ENCODE data around the gene SNTA1.
"Not testable (repeated sequence)": the region's sequence is repeated elsewhere in the genome, so short reads cannot be mapped to it uniquely, and the experiment has no call there.

The SNTA1 gene

DNA sequence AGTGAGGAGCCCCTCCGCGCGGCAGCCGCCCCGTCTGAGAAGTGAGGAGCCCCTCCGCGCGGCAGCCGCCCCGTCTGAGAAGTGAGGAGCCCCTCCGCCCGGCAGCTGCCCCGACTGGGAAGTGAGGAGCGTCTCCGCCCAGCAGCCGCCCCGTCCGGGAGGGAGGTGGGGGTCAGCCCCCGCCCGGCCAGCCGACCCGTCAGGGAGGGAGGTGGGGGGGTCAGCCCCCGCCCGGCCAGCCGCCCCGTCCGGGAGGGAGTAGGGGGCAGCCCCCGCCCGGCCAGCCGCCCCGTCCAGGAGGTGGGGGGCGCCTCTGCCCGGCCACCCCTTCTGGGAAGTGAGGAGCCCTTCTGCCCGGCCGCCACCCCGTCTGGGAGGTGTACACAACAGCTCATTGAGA lies 54.2 kb downstream of the SNTA1 start:
- not testable (repeated sequence) for DNase-seq

DNA sequence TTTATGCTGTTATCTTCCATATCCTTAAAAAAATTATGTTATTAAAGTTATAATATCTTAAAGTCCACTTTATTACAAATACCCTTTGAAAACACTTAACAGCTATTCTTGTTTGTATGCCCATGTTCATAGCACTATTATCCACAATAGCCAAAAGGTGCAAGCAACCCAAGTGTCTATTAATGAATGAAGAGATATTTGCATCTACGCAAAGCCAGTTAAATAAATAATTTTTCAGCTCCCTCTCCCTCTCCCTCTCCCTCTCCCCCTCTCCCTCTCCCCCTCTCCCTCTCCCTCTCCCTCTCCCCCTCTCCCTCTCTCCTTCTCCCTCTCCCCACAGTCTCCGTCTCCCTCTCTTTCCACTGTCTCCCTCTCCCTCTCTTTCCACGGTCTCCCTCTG lies 55.3 kb downstream of the SNTA1 start:
- DNase-seq: no peak

DNA sequence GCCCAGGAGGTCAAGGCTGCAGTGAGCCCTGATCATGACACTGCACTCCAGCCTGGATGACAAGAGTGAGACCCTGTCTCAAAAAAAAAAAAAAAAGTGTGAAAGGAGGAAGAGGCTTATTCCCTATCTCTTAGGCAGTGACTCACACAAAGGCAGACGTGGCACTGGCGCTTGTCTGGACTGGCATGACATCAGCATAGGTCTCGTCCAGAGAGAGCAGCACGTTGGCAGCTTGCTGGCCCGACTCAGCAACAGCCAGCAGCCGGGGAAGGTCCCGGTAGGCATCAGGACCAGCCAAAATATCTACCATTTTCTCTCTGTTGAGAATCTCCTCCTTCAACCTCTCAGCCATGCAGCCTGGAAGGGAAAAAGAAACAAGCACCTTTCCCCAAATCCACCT lies 56.4 kb downstream of the SNTA1 start:
- DNase-seq: no peak

GRCh38 chr20:33386673-33387072 lies 56.9 kb downstream of the SNTA1 start:
- no peak for DNase-seq

DNA sequence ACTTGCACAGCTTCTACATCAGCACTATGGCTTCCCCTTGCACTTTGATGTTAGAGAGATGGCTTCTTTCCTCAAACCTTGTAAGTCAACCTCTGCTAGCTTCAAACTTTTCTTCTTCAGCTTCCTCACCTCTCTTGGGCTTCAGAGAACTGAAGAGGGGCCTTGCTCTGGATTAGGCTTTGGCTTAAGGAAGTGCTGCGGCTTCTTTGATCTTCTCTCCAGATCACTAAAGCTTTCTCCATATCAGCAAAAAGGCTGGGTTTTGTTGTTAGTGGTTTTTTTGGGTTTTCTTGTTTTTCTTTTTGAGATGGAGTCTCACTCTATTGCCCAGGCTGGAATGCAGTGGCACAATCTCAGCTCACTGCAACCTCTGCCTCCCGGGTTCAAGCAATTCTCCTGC lies 66.2 kb downstream of the SNTA1 start:
- no peak for DNase-seq

DNA sequence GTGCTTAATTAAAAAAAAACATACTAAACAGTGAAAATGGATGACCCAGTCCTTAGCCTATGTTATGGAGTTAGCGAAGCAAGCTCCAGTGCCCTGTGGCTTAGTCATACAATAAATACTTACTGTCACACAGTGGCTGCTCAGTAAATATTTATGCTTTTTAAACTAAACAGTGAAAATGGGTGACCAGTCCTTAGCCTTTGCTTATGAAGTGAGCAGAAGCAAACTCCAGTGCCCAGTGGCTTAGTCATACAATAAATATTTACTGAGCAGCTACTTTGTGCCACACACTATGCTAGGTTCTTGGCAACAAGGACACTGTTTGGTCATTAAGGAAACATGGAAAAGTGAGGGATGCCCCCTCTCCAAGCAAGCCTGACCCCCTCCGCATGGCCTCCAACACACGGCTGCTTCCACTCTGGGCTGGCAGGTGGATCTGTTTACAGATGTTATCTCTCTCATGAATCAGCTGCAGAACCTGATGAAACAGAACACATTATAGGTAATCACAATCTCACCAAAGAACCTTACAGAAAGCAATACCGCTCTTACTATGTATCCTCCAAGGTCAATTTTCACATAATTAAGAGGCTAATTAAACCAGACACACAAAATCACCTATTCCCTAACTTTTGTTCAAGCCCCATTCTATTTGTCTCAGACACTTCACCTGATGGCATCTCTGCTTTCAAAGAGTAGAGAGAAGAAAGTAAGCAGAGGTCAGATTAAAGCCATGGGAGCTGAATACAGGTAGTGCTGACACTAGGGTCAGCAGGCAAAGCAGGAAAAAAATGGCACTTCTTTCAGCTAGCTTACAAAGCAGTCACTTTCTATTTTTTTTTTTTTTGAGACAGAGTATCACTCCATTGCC lies 69.6 kb downstream of the SNTA1 start:
- no peak for DNase-seq

GRCh38 chr20:33372993-33373441 lies 70.5 kb downstream of the SNTA1 start:
- no peak for DNase-seq

GRCh38 chr20:33370291-33370690 lies 73.3 kb downstream of the SNTA1 start:
- peak; percentile 58 for DNase-seq

GRCh38 chr20:33362898-33363297 lies 80.7 kb downstream of the SNTA1 start:
- DNase-seq: no peak

DNA sequence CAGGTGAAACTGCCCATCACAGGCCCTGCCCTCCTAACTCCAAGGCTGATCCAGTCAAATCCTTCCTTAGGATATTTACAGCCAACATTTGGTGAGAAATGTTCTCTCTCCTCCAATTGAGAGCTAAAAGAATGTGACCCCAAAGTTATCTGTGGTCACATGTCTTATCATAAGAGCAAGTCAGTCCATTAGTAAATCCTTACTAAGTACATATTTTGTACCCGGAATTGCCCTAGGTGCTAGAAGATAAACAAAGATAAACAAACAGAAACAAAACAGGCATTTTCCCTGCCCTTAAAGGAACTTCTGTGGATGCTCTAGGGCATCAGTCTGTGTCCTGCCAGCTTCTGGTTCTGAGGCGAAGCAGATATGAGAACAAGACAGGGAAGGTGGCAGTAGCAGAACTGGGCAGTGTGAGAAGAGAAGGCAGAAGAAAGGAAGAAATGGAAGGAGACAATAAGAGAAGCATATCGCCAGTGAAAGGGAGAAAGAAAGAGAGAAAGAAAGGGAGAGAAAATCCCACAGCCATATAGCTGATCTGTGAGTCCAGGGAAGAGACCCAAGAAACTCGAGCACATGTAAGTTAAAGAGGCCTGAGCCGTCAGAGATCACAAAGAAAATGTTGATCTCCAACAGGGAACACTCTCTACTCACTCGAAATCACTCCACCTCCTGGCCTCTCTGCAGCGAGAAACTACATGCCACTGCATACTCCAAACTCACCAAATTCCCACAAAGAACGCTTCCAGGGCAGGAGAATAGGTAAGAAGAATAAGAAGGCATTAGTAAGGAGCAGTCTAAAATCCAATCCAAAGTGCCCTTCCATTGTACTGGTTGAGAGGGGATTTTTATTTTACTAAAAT lies 83.9 kb downstream of the SNTA1 start:
- no peak for DNase-seq

All from activated CD8-positive, alpha-beta memory T cell treated with anti-CD3 and anti-CD28 coated beads for 24 hours (primary cell).